Activated effector memory CD4-positive, alpha-beta T cell treated with Interleukin-2 at 50 U/mL for 16 hours (primary cell): Measurements from ENCODE around the gene NME3.
A peak's percentile ranks its signal among the peaks of the same experiment; 100 is the strongest.

ENCODE experiments used
- DNase-seq: peaks from one replicate; pipeline ENCODE4 v3.0.0-alpha.2; 2020

Gene NME3

GRCh38 chr16:1779741-1780676 lies 8.7 kb upstream of the NME3 start:
- no peak for DNase-seq

DNA sequence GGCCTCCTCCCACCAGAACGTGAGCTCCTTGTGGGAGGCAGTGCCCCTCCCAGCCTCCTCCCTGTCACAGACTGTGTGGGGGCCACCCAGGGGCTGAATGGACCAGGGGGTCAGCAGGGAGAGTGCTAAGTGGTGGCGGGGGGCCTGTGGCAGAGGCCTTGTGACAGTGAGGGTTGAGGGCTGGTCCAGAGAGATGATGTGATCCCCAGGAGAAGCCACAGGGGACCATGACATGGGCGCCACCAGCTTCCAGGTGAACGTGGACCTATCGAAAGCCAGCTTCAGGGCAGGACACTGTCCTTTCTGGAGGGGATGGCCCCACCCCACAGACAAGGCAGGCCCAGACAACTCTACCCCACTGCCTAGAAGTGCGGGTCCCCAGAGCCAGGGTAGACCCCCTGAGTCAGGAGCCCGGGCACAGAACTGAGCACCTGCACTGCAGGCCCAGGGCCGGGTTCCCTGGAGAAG lies 7.9 kb upstream of the NME3 start:
- DNase-seq = no peak

GRCh38 chr16:1778200-1779179 lies 7.1 kb upstream of the NME3 start:
- DNase-seq = no peak

GRCh38 chr16:1777375-1778199 lies 6.2 kb upstream of the NME3 start:
- DNase-seq = no peak

DNA sequence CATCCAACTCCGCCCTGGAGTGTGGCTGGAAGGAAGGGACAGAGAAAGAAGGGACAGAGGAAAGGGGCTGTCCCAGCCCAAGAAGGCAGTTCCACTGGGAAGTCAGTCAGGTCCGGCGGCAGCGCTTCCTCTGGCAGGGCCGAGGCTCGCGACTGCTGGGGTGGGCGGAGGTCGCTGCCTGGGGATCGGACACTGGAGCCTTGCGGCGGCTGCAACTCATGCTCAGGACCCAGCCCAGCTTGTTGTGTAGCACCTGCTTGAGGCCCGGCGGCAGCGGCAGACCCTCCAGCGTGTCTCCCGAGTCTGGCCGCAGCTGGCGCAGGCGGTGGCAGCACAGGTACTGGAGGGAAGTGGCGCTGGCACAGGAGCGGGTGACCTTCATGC lies 5.6 kb upstream of the NME3 start:
- DNase-seq = no peak

DNA sequence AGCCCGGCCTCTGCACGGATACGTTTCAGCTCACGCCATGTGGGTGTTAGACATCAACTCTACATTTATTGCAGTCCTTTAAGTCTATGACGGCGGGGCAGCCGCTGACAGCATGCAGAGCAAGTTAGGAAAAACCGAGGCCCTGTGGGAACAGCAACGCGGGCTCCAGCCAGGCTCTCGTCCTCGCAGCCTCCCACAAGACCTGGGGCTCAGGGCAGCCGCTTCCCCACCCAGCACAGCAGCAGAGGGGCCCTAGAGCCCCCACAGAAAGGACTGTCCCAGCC lies 5.3 kb upstream of the NME3 start:
- no peak for DNase-seq

DNA sequence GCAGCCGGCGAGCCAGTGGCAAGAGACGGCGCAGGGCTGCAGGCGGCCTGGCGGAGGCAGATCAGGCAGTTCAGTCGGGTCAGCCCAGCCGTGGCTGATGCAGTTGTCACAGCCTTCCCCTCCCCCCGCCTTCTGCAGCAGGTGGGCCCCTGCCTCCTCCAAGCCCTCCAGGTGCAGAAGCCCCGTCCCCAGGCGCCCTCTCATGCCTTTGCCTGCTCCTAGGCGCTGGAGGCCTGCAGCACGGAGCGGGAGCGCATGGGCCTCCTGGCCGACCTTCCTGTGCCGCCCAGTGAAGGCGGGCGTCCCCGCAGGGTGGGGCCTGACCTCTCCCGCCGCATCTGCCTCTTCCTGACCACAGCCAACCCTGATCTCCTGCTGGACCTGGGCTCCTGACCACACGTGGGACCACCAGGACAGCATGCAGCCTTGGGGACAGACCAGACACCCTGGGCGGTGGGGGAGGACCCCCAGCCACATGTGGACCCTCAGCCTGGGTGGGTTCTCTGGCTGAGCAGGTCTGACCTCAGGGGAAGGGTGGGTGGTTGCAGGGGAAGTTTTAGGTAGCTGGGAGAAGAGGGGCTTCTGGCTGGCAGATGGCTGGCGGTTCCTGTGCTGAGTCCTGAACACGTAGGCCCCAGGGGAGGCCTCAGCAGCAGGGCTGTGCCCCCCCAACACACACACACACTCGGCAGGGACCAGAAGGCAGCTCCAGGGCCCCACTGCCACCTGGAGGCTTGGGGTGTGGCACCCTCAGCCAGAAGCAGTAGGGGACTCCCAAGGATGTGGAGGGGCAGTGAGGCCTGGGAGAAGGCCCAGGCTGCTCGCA lies 4.7 kb upstream of the NME3 start:
- DNase-seq = no peak

GRCh38 chr16:1775006-1775845 lies 3.9 kb upstream of the NME3 start:
- no peak for DNase-seq

GRCh38 chr16:1774448-1774780 lies 3.1 kb upstream of the NME3 start:
- no peak for DNase-seq

- peak; percentile 19 for DNase-seq
Measured at GRCh38 chr16:1773703-1774447, 2.5 kb upstream of the NME3 start.

DNA sequence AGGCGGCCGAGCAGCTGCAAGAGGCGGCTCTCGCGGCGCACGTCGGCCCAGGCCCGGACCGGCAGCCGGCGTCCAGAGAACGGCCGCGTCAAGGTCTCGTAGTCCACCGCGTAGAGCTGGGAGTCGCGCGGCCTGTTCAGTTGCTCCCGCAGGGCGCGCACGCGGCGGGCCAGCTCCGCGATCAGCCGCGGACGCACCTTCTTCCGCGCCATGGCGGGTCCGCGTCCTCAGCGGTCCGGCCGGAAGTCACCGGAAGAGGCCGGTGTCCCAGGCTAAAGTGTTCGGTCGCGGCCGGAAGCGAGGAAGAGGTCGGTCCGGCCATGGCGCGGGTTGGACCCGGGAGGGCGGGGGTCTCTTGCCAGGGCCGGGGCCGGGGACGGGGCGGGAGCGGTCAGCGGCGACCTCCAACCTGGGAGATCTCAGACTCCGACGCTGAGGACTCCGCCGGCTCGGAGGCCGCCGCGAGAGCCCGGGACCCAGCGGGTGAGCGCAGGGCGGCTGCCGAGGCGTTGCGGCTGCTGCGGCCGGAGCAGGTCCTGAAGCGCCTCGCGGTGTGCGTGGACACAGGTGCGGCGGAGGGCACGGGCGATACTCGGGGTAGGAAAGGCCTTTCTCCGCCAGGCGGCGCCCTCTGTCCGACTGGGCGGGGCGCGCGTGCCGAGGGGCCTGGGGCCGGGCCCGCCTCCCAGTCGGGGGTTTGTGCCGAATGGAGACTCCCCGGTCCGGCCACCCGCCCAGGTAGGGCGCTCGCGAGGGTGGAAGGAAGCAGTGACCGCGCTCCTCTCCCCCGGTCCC lies 1.8 kb upstream of the NME3 start, which contains the start of gene MRPS34:
Gene MRPS34, minus strand, starts transcription at position 227 of the 795 bp plus-strand sequence. Its CDS starts 15 bp downstream, at position 212.
- DNase-seq = peak; percentile 75

DNA sequence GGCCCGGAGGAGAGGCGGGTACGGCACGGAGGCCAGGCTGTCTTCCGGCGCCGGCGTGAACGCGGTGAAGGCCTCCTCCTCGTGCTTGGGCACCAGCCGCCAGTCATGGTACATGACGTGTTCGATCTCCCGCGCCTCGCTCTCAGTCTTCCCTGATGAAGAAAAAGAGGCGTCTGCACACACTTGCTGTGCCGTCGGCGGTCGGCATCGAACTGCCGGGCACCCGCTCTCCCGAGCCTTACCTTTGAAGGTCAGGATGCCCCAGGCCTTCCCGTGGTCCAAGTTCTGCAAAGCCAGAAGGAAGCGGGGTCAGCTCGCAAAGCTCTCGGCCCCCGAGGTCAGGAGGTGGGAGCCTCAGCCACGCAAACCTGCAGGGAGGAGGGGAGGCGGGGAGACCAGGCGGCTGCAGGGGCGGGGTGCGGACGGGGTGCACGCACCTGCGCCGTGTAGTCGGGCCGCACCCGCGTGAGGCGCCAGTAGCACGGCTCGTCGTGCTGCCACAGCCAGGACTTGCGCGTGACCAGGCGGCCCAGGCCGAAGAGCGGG lies 1.1 kb upstream of the NME3 start, which contains the start of gene EME2:
Gene EME2, plus strand, starts transcription at position 449 of the 546 bp plus-strand sequence. CDS start 418 bp downstream, outside the sequence.
- DNase-seq = peak; percentile 36

DNA sequence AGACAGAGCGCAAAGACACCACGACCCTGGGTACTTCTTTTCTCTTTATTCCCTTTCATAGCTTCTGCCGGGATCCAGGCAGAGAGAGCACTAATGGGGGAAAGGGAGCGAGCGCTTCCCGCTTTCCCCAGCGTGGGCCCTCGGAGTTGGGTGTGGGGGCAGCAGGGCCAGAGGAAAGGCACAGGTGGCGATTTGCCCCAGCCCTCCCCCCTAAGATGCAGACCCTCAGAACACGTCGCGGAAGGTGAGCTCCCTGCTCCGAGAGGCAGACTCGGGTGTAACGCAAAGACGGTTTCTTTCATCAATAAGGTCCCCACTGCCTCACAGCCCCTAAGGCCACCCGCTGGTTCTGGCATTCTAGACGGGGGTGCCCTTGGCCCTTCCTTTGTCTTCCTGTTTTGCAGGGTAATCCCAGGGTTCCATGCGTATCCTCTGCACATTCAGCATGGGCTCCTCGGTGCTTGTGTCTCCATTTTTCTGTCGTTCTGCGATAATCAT lies 570 bp upstream of the NME3 start:
- no peak for DNase-seq

GRCh38 chr16:1770328-1771187 lies 785 bp downstream of the NME3 start:
- peak; percentile 37 for DNase-seq

GRCh38 chr16:1769402-1770300 lies 1.7 kb downstream of the NME3 start:
- no peak for DNase-seq

DNA sequence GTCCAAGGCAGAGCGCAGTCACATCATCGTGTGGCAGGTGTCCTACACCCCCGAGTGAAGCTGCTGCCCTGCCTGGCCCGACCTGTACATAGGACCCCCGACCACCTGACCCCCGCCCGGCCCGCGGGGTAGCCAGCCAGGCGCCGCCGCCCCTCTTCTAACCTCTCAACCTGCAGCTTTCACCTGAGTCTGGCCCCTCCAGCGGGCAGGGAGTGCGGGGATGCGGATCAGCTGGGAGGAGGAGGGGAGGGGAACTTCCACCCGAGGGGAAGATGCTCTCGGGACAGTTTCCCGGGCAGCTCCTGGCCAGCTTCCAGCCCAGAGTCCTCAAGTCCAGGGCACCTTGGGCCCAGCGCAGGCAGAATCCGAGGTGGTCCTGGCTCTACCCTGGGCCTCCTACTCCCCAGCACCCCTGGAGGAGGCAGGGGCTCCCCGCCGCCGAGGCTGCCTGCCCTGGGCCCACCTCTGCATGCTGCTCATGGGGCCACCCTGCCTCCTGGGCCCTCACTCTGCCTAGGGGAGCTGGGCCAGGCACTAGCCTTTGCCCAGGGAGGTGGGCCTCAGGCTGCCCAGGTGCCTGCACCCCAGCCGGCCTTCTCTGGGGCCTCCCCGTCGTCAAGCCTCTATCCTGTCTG lies 2.5 kb downstream of the NME3 start:
- DNase-seq = no peak
